HG03520 (cell line): ENCODE results near the gene ICA1.

ENCODE experiments used
- ATAC-seq: cut with Tn5 transposase; IDR thresholded peaks from one replicate; pipeline ENCODE4 v1.9.1; 2021; ENCODE audit warnings: mild to moderate bottlenecking, moderate library complexity; ENCODE audit not compliant: unreplicated experiment

ICA1 gene

GRCh38 chr7:8136051-8136730 lies 125.8 kb downstream of the ICA1 start:
- no peak for ATAC-seq

GRCh38 chr7:8135417-8135816 lies 126.5 kb downstream of the ICA1 start:
- ATAC-seq = no peak

- peak; percentile 64 for ATAC-seq
These were observed 127.8 kb downstream of the ICA1 start for GRCh38 chr7:8134089-8134733.

GRCh38 chr7:8133188-8133848 lies 128.6 kb downstream of the ICA1 start:
- ATAC-seq = no peak

- ATAC-seq = peak; percentile 45
These were observed 130.0 kb downstream of the ICA1 start for GRCh38 chr7:8131694-8132605.

GRCh38 chr7:8130663-8131062 lies 131.3 kb downstream of the ICA1 start:
- no peak for ATAC-seq

- ATAC-seq = no peak
These were observed 132.7 kb downstream of the ICA1 start for GRCh38 chr7:8129318-8129659.

- no peak for ATAC-seq
These were observed 133.3 kb downstream of the ICA1 start for GRCh38 chr7:8128449-8129317.

- ATAC-seq = no peak
These were observed 135.3 kb downstream of the ICA1 start for GRCh38 chr7:8126601-8127167.

GRCh38 chr7:8125680-8126444 lies 136.1 kb downstream of the ICA1 start:
- peak; percentile 76 for ATAC-seq

GRCh38 chr7:8121243-8121642 lies 140.7 kb downstream of the ICA1 start:
- no peak for ATAC-seq

- ATAC-seq = no peak
These were observed 141.4 kb downstream of the ICA1 start for GRCh38 chr7:8120390-8121058.

- no peak for ATAC-seq
These were observed 142.7 kb downstream of the ICA1 start for GRCh38 chr7:8119262-8119661.

- no peak for ATAC-seq
These were observed 144.8 kb downstream of the ICA1 start for GRCh38 chr7:8117195-8117594.

GRCh38 chr7:8115547-8116402 lies 146.2 kb downstream of the ICA1 start:
- ATAC-seq = peak; percentile 87

- peak; percentile 38 for ATAC-seq
These were observed 147.8 kb downstream of the ICA1 start for GRCh38 chr7:8114175-8114574.

- no peak for ATAC-seq
These were observed 148.8 kb downstream of the ICA1 start for GRCh38 chr7:8113184-8113583.

GRCh38 chr7:8112685-8113084 lies 149.3 kb downstream of the ICA1 start:
- no peak for ATAC-seq
